OCI-LY3 (cell line): ENCODE results near the gene ANGPTL4.
"Not testable (repeated sequence)": the region's sequence is repeated elsewhere in the genome, so short reads cannot be mapped to it uniquely, and the experiment has no call there.

ENCODE experiments used
- CTCF ChIP-seq: fragments of 200-600, 300-600 bp; sonication (generic); IDR thresholded peaks from 2 replicates; pipeline ENCODE4 v1.5.1; 2014; ENCODE audit warnings: antibody characterized with exemption, low read length, low read depth
- EZH2phosphoT487 ChIP-seq: fragments of 200-600 bp; shearing (Covaris generic); IDR thresholded peaks from 2 replicates; pipeline ENCODE4 v1.6.1; 2018; ENCODE audit warnings: antibody characterized with exemption, mixed run types, low read depth

GRCh38 chr19:8386419-8386818 lies 22.5 kb downstream of the ANGPTL4 start:
- TF ChIP-seq CTCF, EZH2phosphoT487: not testable (repeated sequence)
